ENCODE data around the gene CDKAL1. TPM values are rescaled to one million over a fixed set of nuclear protein-coding genes. Genes with fewer than 3 reads are reported as not detected.

CDKAL1 gene
- total and polyA plus RNA-seq, 2 of the 8 experiments (the other 6 are each of a cell fraction or from before 2014, with no cell fraction given) = 8.4 to 24.6 TPM

DNA sequence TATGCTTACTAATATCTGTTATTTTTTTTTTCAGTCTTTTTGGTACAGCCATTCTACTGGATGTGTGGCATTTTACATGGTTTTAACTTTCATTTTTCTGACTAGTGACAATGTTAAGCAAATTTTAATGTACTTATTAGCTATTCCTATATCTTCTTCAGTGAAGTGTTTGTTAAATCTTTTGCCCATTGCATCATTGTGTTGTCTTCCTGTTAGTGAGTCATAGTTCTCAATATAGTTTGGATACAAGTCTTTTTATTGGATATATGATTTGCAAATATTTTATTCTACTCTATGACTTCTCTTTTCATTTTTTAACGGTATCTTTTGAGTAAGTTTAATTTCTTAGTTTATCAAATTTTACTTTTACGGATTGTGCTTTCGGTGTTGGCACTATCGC is 519.4 kb downstream of the CDKAL1 start:
- H3K79me1 ChIP-seq (ENCODE audit: low read depth, low read length) = no peaks in the 10 kb centered on the region
- no peaks in the 10 kb centered on the region for H3K9me3 ChIP-seq (ENCODE audit: insufficient read depth in 2 of 2, low read depth in 1 of 2, low read length in 1 of 2)
- CTCF ChIA-PET (ENCODE audit: partially characterized antibody) = no interaction called here
- no peaks in the 10 kb centered on the region for H3K27me3 ChIP-seq (replicated peaks in 1 of 4; ENCODE audit: control insufficient read depth in 3 of 4, extremely low read depth in 1 of 4, insufficient read depth in 3 of 4, low read length in 3 of 4)
- H4K20me1 ChIP-seq (replicated peaks in 1 of 2; ENCODE audit: control insufficient read depth in 1 of 2, insufficient read depth in 2 of 2, low read length in 2 of 2) = no peaks in the 10 kb centered on the region
- H3K36me3 ChIP-seq (ENCODE audit: control insufficient read depth in 2 of 4, insufficient read depth in 4 of 4, low read length in 3 of 4) = no peaks in the 10 kb centered on the region
- H3K23me2 ChIP-seq (ENCODE audit: low read depth, low read length) = no peaks in the 10 kb centered on the region
- no peak overlapping the region for H3K14ac ChIP-seq (ENCODE audit: insufficient read length)
- FAIRE-seq (no peak), DNase-seq (ENCODE audit: low read depth in 1 of 2, low spot score in 2 of 2) (no peak)
- no peak overlapping the region for H2BK15ac ChIP-seq (ENCODE audit: low read length)
- no peaks in the 10 kb centered on the region; a peak in 1 of 4 replicates for H3K79me2 ChIP-seq (ENCODE audit: control insufficient read depth in 1 of 2, insufficient read depth in 2 of 2, low read length in 2 of 2)
- no peaks in the 10 kb centered on the region for H3K4me1 ChIP-seq (replicated peaks in 1 of 4; ENCODE audit: control insufficient read depth in 3 of 4, insufficient read depth in 4 of 4, low read length in 3 of 4)
- no peak overlapping the region for H2AFZ ChIP-seq (ENCODE audit: low read length)
- 94% methylated on average over 4 of the region's 4 CpGs; no CpG with 5 or more reads in 1 of the 2 experiments for WGBS, 2 experiments (ENCODE audit: extremely low coverage in 1 of 2, insufficient coverage in 1 of 2, insufficient read length in 1 of 2, insufficient replicate concordance in 2 of 2, low coverage in 1 of 2, low lambda C conversion rate in 2 of 2, missing lambda C conversion rate in 1 of 2)
- no peak overlapping the region for H4K8ac ChIP-seq (ENCODE audit: extremely low read depth, insufficient read depth, low read length)
- H3K27ac ChIP-seq (ENCODE audit: low read depth, low read length) = no peak overlapping the region
- no peak overlapping the region for H3K4me2 ChIP-seq (ENCODE audit: insufficient read depth in 1 of 2, low read depth in 2 of 2, low read length in 2 of 2)
- no peak overlapping the region for H4K91ac ChIP-seq (replicated peaks; ENCODE audit: insufficient read length, low read length)
- H3K18ac ChIP-seq (ENCODE audit: extremely low read depth, low read length) = no peak overlapping the region
- POLR2A ChIA-PET (ENCODE audit: partially characterized antibody) = no interaction called here
- no peak overlapping the region for H4K5ac ChIP-seq (ENCODE audit: insufficient read length, low read depth, low read length)
- no peak overlapping the region for H2AK5ac ChIP-seq (ENCODE audit: low read depth, low read length)
- no peak overlapping the region for H3K4ac ChIP-seq (replicated peaks; ENCODE audit: insufficient read length, low read depth, low read length)
- no peak overlapping the region for H2BK12ac ChIP-seq (ENCODE audit: low read depth, low read length)
- no peak for TF ChIP-seq GABPA (IDR thresholded peaks at IDR 0.05; ENCODE audit: borderline replicate concordance, insufficient read depth, low read length)
- TF ChIP-seq E2F6 (IDR thresholded peaks at IDR 0.05) = no peak
- H2BK20ac ChIP-seq (ENCODE audit: low read length) = no peak overlapping the region
- H2BK120ac ChIP-seq (replicated peaks; ENCODE audit: low read depth, low read length) = no peak overlapping the region
- no peak overlapping the region for H3K56ac ChIP-seq (replicated peaks; ENCODE audit: insufficient read length, low read depth, low read length)
- no peak overlapping the region for H3K23ac ChIP-seq (ENCODE audit: insufficient read length)
- H3K4me3 ChIP-seq (ENCODE audit: extremely low read depth in 1 of 4, insufficient read depth in 2 of 4, low read depth in 3 of 4, low read length in 4 of 4) = no peak overlapping the region
- H3K9ac ChIP-seq (replicated peaks in 1 of 4; ENCODE audit: extremely low read depth in 1 of 4, low read depth in 3 of 4, low read length in 3 of 4) = no peak overlapping the region
- H2BK5ac ChIP-seq (ENCODE audit: low read depth, low read length) = no peak overlapping the region

All from H1 (cell line).